Thoracic aorta (tissue), 2 donors: ENCODE data around the gene SYTL2. TPM values are rescaled to one million over a fixed set of nuclear protein-coding genes. Genes with fewer than 3 reads are reported as not detected.

ENCODE experiments used
- ATAC-seq: fragments of 150-250 bp; one replicate; pipeline ENCODE4 v1.8.0; 2017; ENCODE audit warnings: low read depth; ENCODE audit not compliant: insufficient number of reproducible peaks, low FRiP score
- DNase-seq: peaks from one replicate; pipeline ENCODE4 v3.0.0-alpha.2; 2020; ENCODE audit warnings: low spot score
- H3K27ac ChIP-seq, 2 donors: fragments of 200-600 bp; sonication (generic); 1 replicate in 1 of 2; 2 replicates in 1 of 2; pipeline ENCODE4 v1.5.1; 2016; ENCODE audit warnings: mild to moderate bottlenecking in 2 of 2, moderate library complexity in 2 of 2
- H3K27me3 ChIP-seq: fragments of 200-600 bp; sonication (generic); replicated peaks from 2 replicates; pipeline ENCODE4 v1.6.0; 2016; ENCODE audit warnings: mild to moderate bottlenecking; ENCODE audit not compliant: insufficient read depth
- H3K36me3 ChIP-seq: fragments of 200-600 bp; sonication (generic); one replicate; pipeline ENCODE4 v1.5.1; 2016
- H3K4me1 ChIP-seq, 2 donors: fragments of 200-600 bp; sonication (generic); 1 replicate in 1 of 2; 2 replicates in 1 of 2; pipeline versions ENCODE4 v1.5.1 to v1.6.0; 2016; ENCODE audit warnings: low read depth in 2 of 2, mild to moderate bottlenecking in 1 of 2; ENCODE audit not compliant: control insufficient read depth in 1 of 2
- H3K4me3 ChIP-seq: fragments of 200-600 bp; sonication (generic); 2 replicates; pipeline ENCODE4 v1.5.1; 2016; ENCODE audit warnings: mild to moderate bottlenecking
- H3K9me3 ChIP-seq: fragments of 200-600 bp; sonication (generic); 2 replicates; pipeline ENCODE4 v1.5.1; 2016
- total RNA-seq, 2 donors: library from RNA; depleted of rRNA; stranded (reverse); fragments of >200 nt; gene quantifications; one replicate each; pipeline versions ENCODE4 v1.1.0 to v1.2.3, GENCODE V29; 2016
- TF ChIP-seq, protein P1 (sequence below): fragments of 200-600 bp; sonication (generic); IDR thresholded peaks from one replicate; pipeline ENCODE4 v1.5.1; 2019; ENCODE audit warnings: antibody characterized with exemption

Gene SYTL2
- total RNA-seq, 2 donors from 2014 or later: 27.8 to 36.0 TPM

- no peak overlapping the region for H3K27ac ChIP-seq
- TF ChIP-seq, protein P1, sequence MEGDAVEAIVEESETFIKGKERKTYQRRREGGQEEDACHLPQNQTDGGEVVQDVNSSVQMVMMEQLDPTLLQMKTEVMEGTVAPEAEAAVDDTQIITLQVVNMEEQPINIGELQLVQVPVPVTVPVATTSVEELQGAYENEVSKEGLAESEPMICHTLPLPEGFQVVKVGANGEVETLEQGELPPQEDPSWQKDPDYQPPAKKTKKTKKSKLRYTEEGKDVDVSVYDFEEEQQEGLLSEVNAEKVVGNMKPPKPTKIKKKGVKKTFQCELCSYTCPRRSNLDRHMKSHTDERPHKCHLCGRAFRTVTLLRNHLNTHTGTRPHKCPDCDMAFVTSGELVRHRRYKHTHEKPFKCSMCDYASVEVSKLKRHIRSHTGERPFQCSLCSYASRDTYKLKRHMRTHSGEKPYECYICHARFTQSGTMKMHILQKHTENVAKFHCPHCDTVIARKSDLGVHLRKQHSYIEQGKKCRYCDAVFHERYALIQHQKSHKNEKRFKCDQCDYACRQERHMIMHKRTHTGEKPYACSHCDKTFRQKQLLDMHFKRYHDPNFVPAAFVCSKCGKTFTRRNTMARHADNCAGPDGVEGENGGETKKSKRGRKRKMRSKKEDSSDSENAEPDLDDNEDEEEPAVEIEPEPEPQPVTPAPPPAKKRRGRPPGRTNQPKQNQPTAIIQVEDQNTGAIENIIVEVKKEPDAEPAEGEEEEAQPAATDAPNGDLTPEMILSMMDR: no peak
Measured at GRCh38 chr11:85768473-85769146, 42.3 kb downstream of the SYTL2 start.

DNA sequence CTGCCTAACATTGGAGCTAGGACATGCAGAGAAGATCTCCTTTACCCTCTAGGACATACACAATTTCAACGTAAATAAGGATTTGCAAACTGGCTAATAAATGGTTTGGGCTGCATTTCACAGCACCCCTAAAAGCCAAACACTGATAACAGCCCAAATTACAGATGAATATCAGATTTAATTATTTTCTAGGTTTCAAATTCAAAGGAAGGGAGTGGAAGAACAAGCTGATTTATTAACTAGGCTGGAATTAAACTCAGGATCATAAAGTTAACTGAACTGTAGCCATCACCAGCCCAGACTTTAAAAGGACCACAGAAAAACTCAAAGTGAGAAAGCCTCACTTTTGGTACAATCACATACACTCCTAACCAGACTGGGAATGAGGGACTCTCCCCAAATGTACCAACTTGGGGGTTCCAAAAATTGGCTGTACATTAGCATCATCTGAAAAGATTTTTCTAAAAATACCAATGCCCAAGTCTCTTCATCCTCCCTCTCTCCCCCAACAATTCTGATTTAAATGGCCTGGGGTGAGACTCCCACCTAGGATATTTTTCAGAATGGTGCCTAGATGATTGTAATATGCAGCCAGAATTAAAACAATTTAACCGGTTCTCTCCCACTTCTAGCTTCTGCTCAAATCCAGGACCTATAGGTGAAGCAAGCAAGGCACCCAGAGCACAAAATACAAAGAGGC, 43.5 kb downstream of the SYTL2 start:
- Histone ChIP-seq H3K36me3 (no peaks in the 10 kb centered on the region), H3K9me3 (no peaks in the 10 kb centered on the region), H3K4me1 (peaks cover 0 to under 1% of the 10 kb centered on the region in 2 donors), H3K4me3 (no peak overlapping the region), H3K27ac (no peak overlapping the region), H3K27me3 (no peaks in the 10 kb centered on the region)
- no peak for DNase-seq
- ATAC-seq: no peak
- TF ChIP-seq, protein P1: no peak

More at GRCh38 chr11:85768473-85769146, 42.3 kb downstream of the SYTL2 start:
- Histone ChIP-seq H3K27me3 (no peaks in the 10 kb centered on the region), H3K4me1 (peaks cover 6 to 12% of the 10 kb centered on the region in 2 donors), H3K4me3 (no peak overlapping the region), H3K36me3 (no peaks in the 10 kb centered on the region), H3K9me3 (no peaks in the 10 kb centered on the region)
- ATAC-seq (no peak), DNase-seq (no peak)

DNA sequence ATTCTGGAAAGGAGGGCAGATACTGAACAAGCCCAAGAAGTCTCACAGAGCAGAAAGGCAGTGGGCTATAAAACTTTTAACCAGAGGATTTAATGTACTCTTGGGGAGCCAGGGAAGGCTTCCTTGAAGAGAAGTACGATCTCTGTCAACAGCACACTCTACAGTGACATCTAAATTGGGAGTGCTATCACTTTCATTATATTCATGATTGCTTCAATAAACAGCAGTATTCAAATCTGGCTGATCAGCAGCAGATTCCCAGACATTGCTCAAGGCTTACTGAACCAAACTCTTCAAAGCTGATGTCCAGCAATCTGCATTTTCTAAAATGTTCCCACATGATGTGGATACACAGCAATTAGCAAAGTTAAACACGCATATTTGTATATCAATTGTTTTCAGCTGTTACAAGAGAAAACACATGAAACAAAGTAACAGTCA, 44.2 kb downstream of the SYTL2 start:
- Histone ChIP-seq H3K4me1 (no peaks in the 10 kb centered on the region), H3K4me3 (no peak overlapping the region), H3K27me3 (no peaks in the 10 kb centered on the region), H3K9me3 (no peaks in the 10 kb centered on the region), H3K27ac (no peak overlapping the region), H3K36me3 (no peaks in the 10 kb centered on the region)
- TF ChIP-seq, protein P1: no peak
- DNase-seq (no peak), ATAC-seq (no peak)

DNA sequence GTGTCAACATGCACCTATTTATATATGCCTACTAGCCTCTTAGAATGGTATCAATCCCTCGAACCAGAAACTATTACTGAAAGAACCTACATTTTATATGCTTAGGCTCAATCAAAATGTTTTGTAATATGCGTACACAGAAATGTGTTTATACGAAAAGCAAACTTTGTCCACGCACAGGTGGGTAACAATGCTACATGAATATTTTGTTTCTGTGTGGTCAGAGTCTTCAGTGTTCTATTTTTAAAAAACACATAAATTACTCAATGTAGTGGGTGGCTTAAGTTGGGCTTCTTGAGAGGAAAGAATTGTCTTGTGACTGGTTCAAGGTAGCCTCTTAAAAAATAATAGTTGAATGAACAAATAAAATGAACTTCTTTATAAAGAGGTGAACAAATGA, 46.1 kb downstream of the SYTL2 start:
- no peak for ATAC-seq

GRCh38 chr11:85762226-85762625, 48.7 kb downstream of the SYTL2 start:
- Histone ChIP-seq H3K36me3 (no peaks in the 10 kb centered on the region), H3K4me3 (no peak overlapping the region), H3K4me1 (peaks cover 0 to 7% of the 10 kb centered on the region in 2 donors), H3K27me3 (no peaks in the 10 kb centered on the region), H3K9me3 (no peaks in the 10 kb centered on the region), H3K27ac (no peak overlapping the region)
- TF ChIP-seq, protein P1: no peak
- no peak for DNase-seq
- ATAC-seq: no peak

More for the DNA sequence above, 46.1 kb downstream of the SYTL2 start:
- Histone ChIP-seq H3K9me3 (no peaks in the 10 kb centered on the region), H3K27me3 (no peaks in the 10 kb centered on the region), H3K4me3 (no peak overlapping the region), H3K36me3 (no peaks in the 10 kb centered on the region), H3K27ac (no peak overlapping the region), H3K4me1 (no peaks in the 10 kb centered on the region)
- TF ChIP-seq, protein P1: no peak
- no peak for DNase-seq
